GM21786 (cell line): Measurements from ENCODE around the gene URGCP.

ENCODE experiments used
- ATAC-seq: cut with Tn5 transposase; IDR thresholded peaks from one replicate; pipeline ENCODE4 v1.9.1; 2021; ENCODE audit not compliant: unreplicated experiment

The URGCP gene

DNA sequence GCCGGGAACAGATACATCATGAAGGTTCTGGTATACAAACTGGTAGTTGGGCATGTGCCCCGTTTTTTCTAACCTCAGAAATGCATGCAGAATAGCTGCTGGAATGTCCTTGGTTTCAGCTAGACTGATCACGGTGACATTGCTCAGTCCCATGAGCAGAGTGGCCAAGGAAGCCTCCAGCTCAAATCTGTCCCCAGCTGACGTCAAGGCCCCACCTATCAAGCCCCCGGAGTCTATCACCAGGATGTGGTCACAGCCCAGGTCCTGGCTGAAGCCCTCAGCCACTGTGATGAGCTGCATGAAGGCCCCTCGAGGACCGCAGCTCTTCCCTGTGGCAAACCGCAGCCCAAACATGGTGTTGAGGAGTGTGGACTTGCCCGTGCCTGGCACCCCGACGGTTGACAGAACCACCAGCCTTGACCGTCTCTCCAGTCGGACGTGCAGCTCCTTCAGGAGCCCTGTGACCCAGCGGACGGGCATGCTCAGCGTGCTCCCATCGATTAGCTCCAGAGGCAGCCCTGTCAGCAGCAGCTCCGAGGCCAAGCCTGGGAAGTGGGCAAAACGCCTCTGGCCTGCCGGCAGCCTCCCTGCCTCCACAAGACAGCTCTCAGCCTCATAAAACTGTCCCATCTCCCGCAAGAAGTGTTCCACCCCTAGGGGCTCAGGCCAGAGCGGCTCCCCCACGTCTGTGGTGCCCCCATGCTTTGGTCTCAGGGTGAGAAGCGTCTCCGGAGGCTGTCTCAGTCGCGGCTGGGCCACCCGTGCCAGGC, 29.2 kb downstream of the URGCP start:
- ATAC-seq = no peak

DNA sequence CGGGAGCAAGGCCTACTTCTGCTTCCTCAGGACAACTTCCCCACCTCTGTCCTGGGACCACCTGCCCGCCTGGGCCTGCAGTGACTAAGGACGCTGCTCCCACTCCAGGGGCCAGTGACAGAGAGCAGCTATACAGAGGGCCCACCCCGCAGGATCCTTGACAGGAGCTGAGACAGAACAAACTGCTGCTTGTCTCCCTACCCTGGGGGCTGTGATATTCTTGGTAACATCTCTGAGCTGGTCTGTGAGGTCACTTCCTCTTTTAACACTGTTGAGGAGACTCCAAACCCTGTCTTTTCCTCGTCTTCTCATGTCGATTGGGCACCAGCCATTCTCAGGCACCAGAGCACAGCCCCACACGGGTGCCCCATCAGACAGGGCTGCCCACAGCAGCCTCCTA, 30.2 kb downstream of the URGCP start:
- ATAC-seq = no peak

DNA sequence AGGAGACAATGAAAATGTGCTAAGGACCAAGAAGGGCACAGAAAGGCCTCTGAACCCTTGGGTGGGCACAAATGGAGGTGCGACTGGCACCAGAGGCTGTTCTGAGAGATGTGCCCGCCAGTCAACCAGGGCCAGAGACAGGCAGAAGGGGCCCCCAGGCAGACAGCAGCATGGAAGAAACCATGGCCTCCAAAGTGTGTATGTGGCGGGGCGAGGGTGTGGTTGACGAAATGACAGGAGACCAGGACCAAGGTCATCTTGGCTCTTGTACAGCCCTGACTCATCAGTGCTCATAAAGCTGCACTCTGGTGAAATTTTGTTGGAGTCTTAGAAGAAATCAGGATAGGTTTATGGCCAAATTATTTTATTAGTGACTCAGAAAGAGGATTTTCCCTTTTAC, 33.1 kb downstream of the URGCP start:
- no peak for ATAC-seq

DNA sequence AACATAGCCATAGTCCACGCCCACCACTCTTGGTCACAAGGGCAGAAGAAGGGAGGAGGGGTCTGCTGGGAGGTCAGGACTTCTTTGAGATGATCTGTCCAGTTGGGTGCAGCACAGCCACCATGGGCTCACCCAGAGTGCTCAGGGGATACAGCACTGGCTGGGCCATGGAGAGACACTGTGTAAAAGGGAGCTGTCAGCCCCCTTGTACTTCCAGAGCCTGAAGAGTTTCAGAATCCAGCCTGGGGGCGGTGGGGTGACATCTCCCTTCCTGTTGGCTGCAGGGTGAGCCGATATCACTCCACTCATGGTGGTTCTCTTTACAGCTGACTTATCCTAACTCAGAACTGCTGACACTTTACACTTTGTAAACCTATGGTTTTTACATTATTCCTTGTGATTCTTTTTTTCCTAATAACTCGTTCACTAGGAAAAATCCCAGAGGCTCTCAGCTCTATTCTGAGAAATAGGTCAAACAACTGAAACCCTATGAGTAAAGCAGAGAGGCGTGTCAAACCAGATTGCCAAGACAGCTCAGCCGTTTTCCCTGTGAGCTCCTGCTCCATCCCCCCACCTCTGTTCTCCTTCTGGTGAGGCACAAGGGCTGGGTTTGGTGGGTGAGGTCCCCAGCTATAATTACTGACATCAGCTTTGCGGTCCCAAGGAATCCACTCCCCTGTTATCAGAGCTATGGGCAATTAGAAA, 33.8 kb downstream of the URGCP start:
- no peak for ATAC-seq

DNA sequence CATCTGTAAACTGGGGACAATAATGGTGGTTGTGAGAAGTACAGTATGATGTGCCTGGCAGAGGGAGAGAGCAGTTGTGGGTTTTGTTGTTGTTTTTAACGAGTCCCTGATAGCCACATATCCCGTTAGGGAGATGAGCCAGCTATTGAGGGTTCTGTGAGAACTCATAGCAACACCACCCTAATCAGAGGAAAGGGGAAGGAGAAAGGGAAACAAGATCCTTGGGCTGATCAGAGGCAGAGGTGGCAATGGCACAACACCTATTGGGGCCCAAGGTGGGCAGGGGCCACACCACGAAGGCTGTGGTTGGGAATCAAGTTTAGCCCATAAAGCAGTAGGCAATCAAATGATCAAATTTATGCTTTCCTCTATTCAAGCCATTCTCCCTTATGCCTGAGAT, 35.3 kb downstream of the URGCP start:
- ATAC-seq = no peak

DNA sequence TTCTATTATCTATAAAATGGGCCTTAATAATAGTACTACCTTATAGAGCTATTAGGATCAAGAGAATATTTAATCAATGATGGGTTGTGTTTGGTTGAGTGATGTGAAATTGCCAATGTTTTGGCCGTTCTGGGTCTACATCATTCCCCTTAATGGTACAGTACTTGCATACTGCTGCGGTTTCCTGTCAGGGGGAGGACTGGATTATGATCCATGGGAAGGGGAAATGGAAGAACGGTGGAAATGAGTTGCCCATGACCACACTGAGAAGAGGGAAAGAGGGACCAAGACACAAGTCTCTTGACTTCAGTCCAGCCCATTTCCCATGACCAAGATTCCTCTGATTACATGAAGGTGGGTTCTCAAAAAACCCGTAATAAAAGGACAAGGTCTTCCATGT, 36.1 kb downstream of the URGCP start:
- ATAC-seq = no peak

DNA sequence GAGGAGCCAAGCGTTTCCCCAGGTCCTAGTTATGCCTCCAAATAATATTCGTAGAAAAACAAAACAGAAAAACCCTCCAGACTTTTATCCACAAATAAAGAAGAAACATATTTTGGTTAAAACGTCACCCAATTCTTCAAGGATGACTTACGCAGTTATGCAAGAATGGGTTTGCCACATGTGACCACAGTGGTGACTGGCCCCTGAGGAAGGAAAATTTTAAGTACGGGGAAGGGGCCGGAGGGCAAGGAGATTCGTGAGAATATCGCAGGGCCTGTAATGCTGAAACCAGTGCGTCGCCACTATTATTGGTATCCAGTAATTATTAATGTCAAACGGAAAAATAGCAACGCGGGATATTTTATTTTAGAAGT, 36.5 kb downstream of the URGCP start:
- ATAC-seq = no peak

DNA sequence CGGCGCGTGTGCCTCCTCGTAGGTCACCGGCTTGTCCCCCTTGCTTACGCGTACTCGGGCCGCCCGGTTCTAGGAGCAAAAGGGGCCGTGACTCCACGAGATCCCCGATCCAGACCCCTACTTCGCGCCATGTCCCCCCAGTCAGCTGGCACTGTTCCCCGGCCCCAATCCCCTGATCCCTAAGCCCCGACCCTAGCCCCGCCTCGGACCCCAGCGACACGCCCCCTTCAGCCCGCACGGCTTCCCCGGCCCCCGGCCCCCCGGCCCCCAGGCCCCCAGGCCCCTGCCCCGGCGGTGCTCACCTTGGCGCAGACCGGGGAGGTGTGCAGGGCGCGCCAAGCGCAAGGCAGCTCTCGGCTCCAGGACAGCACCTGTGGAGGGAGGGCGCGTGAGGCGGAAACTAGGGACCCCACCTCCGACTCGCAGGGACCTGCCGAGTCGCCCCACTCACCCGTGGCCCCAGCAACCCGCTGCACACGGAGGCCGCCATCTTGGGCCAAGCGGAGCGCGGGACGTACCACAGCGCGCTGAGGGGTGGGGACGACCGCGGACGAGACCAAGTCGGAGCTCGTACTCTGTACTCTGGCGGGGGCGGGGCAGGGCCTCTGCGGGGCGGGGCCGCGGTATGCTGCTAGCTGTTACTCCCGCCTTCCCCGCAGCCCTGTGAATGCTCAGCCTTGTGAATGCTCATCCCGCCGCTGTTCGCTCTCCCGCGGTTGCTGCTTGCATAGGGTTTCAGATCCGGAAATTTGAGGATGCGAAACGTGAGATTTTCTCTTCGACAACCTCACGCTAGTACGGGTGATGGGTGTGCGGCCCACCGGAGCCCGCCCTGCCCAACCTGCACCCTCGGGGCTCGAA, 37.2 kb downstream of the URGCP start, which contains the start of gene MRPS24:
Gene MRPS24 (minus strand): TSS at position 512 of the 861 bp plus-strand sequence. CDS start 22 bp downstream, at position 490.
- ATAC-seq = peak; percentile 86

DNA sequence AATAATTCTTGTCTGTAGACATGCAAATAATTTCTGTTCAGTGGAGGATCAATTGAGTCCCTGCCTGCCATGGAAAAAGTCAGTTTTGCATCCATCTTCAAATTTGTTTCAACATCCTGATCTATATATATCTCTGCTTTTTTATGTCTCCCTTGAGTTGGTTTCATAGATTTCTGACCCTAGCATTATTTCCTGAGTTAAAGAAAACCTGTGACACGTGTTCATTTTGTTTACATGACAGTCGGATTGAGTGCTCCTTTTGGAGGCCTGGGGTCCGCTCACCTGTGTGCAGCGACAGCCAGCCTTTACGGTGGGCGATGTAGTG, 37.8 kb downstream of the URGCP start:
- ATAC-seq = no peak

DNA sequence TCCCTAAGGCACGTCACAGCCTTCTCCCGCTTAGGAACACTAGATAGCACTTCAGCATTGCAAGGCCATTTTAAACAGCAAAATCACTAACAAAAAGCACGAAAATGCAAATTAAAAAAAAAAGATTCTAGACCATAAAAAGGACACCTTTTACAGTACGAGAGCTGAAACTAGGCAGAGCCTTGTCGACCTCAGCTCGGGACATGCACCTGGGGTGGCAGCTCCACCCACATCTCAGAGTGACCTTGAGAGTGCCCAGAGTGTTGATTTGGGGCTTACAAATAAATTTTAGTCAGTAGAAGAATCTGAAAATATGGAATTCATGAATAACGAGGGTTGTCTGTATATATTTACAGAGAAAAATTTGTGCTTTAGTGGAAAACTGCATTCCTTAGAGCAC, 38.2 kb downstream of the URGCP start:
- ATAC-seq = no peak

DNA sequence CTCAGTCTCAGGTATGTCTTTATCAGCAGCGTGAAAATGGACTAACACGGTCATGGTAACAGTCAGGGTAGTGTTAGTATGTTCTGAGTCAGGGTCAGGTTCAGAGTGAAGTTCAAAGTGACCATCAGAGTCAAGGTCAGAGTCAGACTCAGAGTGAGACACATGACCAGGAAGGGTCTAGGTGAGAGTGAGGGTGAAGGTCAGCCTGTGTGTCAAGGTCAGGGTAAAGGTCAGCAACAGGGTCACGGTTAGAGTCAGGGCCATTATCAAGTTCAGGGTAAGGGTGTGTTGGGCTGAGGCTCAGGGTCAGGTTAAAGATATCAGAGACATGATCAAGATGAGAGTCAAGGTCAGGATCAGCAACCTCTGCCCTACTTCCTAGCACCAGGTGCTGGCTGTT, 41.1 kb downstream of the URGCP start:
- no peak for ATAC-seq

DNA sequence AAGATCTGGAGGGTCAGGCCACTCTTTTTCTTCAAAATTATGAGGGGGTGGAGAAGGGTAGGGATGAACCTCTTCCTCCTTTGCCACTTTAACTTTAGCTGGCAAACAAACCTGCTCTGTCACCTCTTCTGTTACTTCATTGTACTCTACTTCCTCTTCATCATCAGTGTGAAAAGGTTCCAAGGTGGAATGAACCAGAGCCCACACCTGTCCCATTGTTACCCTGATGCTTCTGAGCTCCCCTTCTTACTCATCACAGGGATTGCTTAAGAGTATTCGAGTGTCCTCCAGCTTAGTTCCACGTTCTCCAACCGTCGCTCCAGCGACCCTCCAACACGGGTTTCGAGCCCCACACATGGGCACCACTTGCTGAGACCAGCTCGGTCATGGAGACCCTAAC, 42.3 kb downstream of the URGCP start:
- ATAC-seq = no peak

DNA sequence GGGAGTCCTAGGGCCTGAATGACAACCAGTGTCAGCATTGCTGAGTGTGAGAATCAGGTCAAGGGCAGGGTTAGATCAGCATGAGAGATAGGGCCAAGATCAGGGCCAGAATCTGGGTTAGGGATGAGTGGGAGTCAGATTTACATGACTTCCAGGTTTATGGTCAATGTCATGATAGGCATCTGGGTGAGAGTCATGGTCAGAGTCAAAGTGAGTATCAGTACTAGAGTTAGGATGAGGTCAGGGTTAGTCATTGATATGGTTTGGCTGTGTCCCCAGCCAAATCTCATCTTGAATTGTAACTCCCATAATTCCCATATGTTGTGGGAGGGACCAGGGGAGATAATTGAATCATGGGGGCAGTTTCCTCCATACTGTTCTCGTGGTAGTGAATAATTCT, 49.4 kb downstream of the URGCP start:
- ATAC-seq = no peak

DNA sequence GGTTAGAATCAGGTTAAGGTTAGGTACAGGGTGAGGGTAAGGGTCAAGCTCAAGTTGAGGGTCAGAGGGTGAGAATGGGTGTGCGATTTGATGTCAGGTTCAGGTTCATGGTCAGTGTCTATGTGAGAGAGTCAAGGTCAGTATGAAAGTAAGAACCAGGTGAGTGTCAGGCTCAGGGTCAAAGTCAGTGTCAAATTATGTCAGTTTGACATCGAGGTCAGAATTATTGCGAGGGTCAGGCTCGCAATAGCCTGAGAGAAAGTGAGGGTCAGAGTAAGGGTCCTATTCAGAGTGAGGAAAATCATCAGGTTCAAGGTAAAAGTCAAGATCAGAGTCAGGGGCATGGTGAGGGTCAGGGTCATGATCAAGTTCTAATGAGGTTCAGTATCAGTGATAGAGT, 50.1 kb downstream of the URGCP start:
- ATAC-seq = no peak

DNA sequence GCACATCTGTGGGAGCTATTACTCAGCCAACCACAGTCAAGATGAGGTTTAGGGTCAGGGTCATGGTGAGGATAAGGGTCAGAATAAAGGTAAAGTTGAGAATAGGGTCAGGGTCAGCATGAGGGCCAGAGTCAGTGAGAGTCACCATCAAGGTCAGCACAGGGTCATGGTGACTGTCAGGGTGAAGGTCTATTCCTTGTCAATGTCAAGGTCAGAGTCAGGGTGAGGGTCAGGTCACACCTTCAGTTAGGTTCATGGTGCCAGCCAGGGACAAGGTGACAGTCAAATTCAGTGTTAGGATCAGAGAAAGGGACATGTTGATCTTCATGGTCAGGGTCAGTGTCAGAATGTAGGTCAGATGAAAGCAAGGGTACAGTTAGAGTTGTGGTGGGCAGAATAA, 51.2 kb downstream of the URGCP start:
- ATAC-seq = no peak

DNA sequence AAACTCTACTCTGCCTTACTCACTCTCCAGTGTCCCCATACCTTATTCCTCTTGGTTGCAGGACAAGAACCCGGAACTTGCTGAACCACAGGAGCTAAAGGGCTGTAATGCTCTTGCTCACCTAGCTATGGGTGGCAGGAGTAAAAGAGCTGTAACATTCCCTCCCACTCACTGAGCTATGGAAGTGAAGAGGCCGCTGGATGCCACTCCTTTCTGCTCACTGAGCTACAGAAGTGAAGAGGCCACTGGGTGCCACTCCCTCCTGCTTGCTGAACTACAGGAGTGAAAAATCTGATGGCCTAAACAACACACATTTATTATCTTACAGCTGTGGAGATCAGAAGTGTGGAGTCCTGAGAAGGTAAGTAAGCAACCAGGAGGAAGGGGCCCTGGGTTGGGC, 54.6 kb downstream of the URGCP start:
- ATAC-seq = no peak

DNA sequence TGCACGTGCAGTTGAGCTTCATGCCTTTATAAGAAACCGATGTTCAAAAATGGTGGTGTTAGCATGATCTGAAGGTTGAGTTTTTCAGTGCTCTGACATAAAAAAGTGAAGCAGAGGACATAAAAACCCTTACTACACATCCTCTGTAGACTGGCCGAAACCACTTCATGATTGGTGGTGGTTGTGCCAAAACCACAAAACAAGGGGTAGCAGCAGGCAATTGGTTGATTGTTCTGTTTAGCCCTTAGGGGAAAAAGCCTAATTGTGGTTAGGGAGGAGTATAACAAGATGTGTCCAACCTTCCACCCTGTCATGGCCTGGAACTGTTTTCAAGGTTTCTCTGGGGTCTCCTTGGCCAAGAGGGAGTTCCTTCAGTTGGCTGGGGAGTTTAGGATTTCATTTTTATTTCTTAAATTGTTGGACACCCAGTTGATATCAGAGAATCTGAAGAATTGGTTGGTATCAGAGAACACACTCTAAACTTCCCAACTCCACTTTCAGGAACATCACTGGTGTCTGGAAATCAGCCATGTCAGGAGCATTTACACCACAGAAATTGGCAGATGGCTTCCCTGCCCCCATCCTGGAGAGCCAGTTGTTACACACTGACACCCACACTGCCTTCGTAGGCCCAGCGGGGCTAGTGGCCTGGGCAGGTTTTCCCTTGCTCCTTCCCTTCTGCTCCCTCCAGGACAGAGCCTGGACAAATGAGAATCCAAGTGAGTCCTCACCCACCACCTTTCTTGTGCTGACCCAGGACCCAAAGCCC, 55.9 kb downstream of the URGCP start:
- ATAC-seq = no peak

DNA sequence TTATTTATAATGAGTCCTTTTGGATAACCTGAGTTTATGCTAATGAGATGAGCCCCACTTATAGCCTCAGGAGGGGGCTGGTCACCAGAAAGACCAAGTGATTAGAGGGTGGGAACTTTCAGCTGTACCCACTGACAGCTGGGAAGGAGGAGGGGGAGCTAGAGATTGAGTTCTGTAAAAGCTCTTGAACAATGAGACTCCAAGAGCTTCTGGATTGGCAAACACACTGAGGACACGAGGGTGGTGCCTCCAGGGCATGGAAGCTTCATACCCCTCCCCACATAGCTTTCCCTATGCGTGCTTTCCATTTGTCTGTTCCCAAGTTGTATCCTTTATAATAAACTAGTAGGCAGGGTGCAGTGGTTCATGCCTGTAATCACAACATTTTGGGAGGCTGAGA, 57.3 kb downstream of the URGCP start:
- ATAC-seq = no peak

DNA sequence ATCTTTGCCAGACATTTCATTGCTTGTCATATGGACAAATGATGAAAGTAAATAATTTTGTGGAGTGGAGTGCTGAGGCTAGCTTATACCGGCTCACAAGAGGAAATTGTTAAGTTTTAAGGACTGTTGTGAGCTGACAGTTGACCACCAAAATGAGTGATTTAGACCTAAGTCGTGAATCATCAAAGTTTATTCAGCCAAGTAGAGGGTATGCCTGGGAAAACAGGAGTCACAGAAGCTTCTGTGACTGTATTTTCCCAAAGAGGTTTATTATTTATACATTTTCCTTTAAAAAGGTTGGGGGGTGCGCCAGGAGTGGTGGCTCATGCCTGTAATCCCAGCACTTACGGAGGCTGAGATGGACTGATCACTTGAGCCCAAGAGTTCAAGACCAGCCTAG, 58.9 kb downstream of the URGCP start:
- no peak for ATAC-seq

DNA sequence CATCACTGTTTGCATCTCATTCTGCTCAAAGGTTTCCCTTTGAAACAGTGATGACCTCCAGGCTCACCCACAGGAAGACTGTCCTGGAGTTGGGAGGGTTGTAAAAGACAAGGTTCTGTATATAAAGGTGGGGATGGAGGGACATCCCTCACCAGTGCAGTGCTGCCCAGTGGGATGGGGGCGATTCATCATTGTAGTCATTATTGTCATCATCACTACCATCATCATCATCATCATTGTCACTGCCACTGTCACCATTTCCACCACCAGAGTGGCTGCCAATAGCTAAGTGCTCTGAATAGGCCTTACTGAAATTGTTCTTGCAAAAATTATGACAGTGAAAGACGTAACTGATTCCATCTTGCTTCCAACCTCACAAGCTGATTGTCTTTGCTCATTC, 61.7 kb downstream of the URGCP start:
- ATAC-seq = no peak

DNA sequence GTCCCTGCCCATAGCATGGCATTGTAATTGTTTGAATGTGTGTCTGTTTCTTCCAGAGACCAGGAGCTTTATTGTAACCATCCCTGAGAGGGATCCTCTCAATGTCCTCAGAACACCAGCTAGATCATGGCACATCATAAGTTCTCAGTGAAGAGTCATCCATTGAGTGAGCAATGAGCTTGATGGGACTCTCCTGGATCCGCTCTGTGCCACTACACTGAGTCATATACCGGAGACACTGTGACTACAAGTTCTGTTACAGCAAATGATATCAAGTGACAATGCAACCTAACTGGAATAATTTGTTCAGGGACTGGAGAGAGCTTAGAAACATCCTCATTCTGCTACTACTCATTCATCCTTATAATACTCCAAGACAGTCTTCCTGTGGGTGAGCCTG, 62.1 kb downstream of the URGCP start:
- no peak for ATAC-seq
